A549 (cell line): ENCODE data around the gene MAD1L1. TPM values are rescaled to one million over a fixed set of nuclear protein-coding genes. Genes with fewer than 3 reads are reported as not detected.

Source experiments
- ATAC-seq, 2 experiments: fragments of 200-7000 bp in 1 of 2; fragments of >200 bp in 1 of 2; cut with Nextera tagmentation in 1 of 2; cut with Tn5 transposase in 1 of 2; 3 replicates each; pipeline versions ENCODE4 v1.8.0 to v1.9.1; 2018 to 2020; ENCODE audit warnings: mild to moderate bottlenecking in 1 of 2, moderate library complexity in 1 of 2
- CTCF ChIA-PET: fragments of 300-600 bp; sonication (Branson Sonifier 250); formaldehyde crosslinking; extraction: SDS; loops from one replicate; lab custom pipeline; 2021; ENCODE audit warnings: antibody characterized with exemption, inconsistent platforms; lab: Yijun Ruan, JAX
- POLR2A ChIA-PET: fragments of 350-600 bp; formaldehyde crosslinking; extraction: SDS; loops from one replicate; lab custom pipeline; 2021; ENCODE audit warnings: antibody characterized with exemption, inconsistent platforms; lab: Yijun Ruan, JAX
- DNase-seq, 2 experiments: peaks; one replicate each; pipeline versions ENCODE4 v3.0.0 to v3.0.0-alpha.2; 2011 to 2016; ENCODE audit warnings: low read depth in 1 of 2, low spot score in 1 of 2
- FAIRE-seq: peaks from 2 replicates; lab custom pipeline; 2011; peaks lifted over from hg19 to GRCh38; lab: Jason Lieb, UNC
- H3K27ac ChIP-seq, 2 experiments: fragments of >200 bp; sonication (Bioruptor Twin); formaldehyde crosslinking; 3 replicates each; pipeline ENCODE4 v1.5.1; 2016 to 2017
- H3K4me1 ChIP-seq: fragments of >200 bp; sonication (Bioruptor Twin); formaldehyde crosslinking; 3 replicates; pipeline ENCODE4 v1.6.1; 2016
- H3K4me2 ChIP-seq: fragments of >200 bp; sonication (Bioruptor Twin); formaldehyde crosslinking; 3 replicates; pipeline ENCODE4 v1.6.1; 2016
- H3K4me3 ChIP-seq: fragments of >200 bp; sonication (Bioruptor Twin); formaldehyde crosslinking; 3 replicates; pipeline ENCODE4 v1.5.1; 2016
- H3K9me3 ChIP-seq: fragments of >200 bp; sonication (Bioruptor Twin); formaldehyde crosslinking; 3 replicates; pipeline ENCODE4 v1.6.1; 2016
- ATOH8 ChIP-seq: fragments of 250-450 bp; sonication (Bioruptor Pico); IDR thresholded peaks from 2 replicates; pipeline ENCODE4 v1.5.0; 2020; ENCODE audit warnings: low read depth, mild to moderate bottlenecking, moderate library complexity
- BCL3 ChIP-seq: fragments of >200 bp; sonication (Bioruptor Twin); formaldehyde crosslinking; IDR thresholded peaks from 3 replicates; pipeline ENCODE4 v1.6.1; 2016
- BHLHE40 ChIP-seq: IDR thresholded peaks from 2 replicates; pipeline ENCODE4 v1.6.1; 2012; ENCODE audit warnings: low read depth, low read length, inconsistent platforms
- CBX8 ChIP-seq: fragments of 200-600 bp; sonication (generic); IDR thresholded peaks from 2 replicates; pipeline ENCODE4 v1.6.1; 2016
- CHD4 ChIP-seq: fragments of 200-600 bp; sonication (generic); IDR thresholded peaks from 2 replicates; pipeline ENCODE4 v1.6.1; 2016; ENCODE audit warnings: antibody characterized with exemption, mild to moderate bottlenecking, borderline replicate concordance
- ELK1 ChIP-seq: fragments of 150-350 bp; IDR thresholded peaks from 2 replicates; pipeline ENCODE4 v1.6.1; 2014; ENCODE audit warnings: low read depth, mild to moderate bottlenecking, low read length
- FOSL2 ChIP-seq, 2 experiments: fragments of 450-650 bp in 1 of 2; fragments of >200 bp in 1 of 2; sonication (Bioruptor Twin) in 1 of 2; formaldehyde crosslinking; IDR thresholded peaks; 2 replicates each; pipeline versions ENCODE4 v1.5.0 to v1.6.1; 2016 to 2020; ENCODE audit warnings: mild to moderate bottlenecking in 1 of 2, moderate library complexity in 1 of 2
- GATA3 ChIP-seq: IDR thresholded peaks from 2 replicates; pipeline ENCODE4 v1.6.1; 2012; ENCODE audit warnings: borderline replicate concordance
- HES2 ChIP-seq: fragments of >200 bp; sonication (Bioruptor Twin); formaldehyde crosslinking; IDR thresholded peaks from 2 replicates; pipeline ENCODE4 v1.6.1; 2016
- HEYL ChIP-seq: fragments of 250-450 bp; sonication (Bioruptor Pico); IDR thresholded peaks from 2 replicates; pipeline ENCODE4 v1.8.0; 2021; ENCODE audit warnings: mild to moderate bottlenecking, moderate library complexity
- HMGXB4 ChIP-seq: fragments of 250-450 bp; sonication (Bioruptor Pico); IDR thresholded peaks from 2 replicates; pipeline ENCODE4 v1.5.0; 2021; ENCODE audit warnings: mild to moderate bottlenecking, moderate library complexity, borderline replicate concordance
- HOXB13 ChIP-seq: fragments of 250-450 bp; sonication (Bioruptor Pico); IDR thresholded peaks from 2 replicates; pipeline ENCODE4 v1.5.0; 2020; ENCODE audit warnings: low read depth, mild to moderate bottlenecking, moderate library complexity
- HOXB5 ChIP-seq: fragments of 250-450 bp; sonication (Bioruptor Pico); IDR thresholded peaks from 2 replicates; pipeline ENCODE4 v1.5.0; 2020; ENCODE audit warnings: mild to moderate bottlenecking, moderate library complexity
- JUN ChIP-seq, 2 experiments: fragments of >200 bp; sonication (Bioruptor Twin); formaldehyde crosslinking; IDR thresholded peaks; 2 replicates in 1 of 2; 3 replicates in 1 of 2; pipeline ENCODE4 v1.6.1; 2016 to 2017
- MAZ ChIP-seq: fragments of 150-350 bp; IDR thresholded peaks from 2 replicates; pipeline ENCODE4 v1.6.1; 2014; ENCODE audit warnings: antibody characterized with exemption, low read depth, low read length, borderline replicate concordance
- MYC ChIP-seq: IDR thresholded peaks from 2 replicates; pipeline ENCODE4 v1.6.1; 2012; ENCODE audit warnings: mild to moderate bottlenecking, inconsistent platforms, low read length, improper control_type of control experiment, borderline replicate concordance
- NFE2L2 ChIP-seq: fragments of 150-350 bp; conservative IDR thresholded peaks from 2 replicates; pipeline ENCODE4 v1.6.1; 2014; ENCODE audit warnings: low read length
- NR3C1 ChIP-seq: fragments of >200 bp; sonication (Bioruptor Twin); formaldehyde crosslinking; IDR thresholded peaks from 3 replicates; pipeline ENCODE4 v1.6.1; 2017
- PHF8 ChIP-seq: fragments of 200-600 bp; sonication (generic); IDR thresholded peaks from 2 replicates; pipeline ENCODE4 v1.6.1; 2016; ENCODE audit warnings: low read depth, mild to moderate bottlenecking, antibody characterized with exemption, moderate library complexity, borderline replicate concordance
- POLR2AphosphoS2 ChIP-seq: conservative IDR thresholded peaks from 2 replicates; pipeline ENCODE4 v1.6.1; 2012; ENCODE audit warnings: low read length, improper control_type of control experiment, inconsistent platforms
- RAD21 ChIP-seq, 2 experiments: fragments of >200 bp in 1 of 2; sonication (Bioruptor Twin) in 1 of 2; formaldehyde crosslinking in 1 of 2; IDR thresholded peaks in 1 of 2; conservative IDR thresholded peaks in 1 of 2; 2 replicates in 1 of 2; 3 replicates in 1 of 2; pipeline ENCODE4 v1.6.1; 2012 to 2018; ENCODE audit warnings: inconsistent platforms in 1 of 2
- REST ChIP-seq: fragments of 200-600 bp; sonication (generic); IDR thresholded peaks from 2 replicates; pipeline ENCODE4 v1.6.1; 2016; ENCODE audit warnings: antibody characterized with exemption, mild to moderate bottlenecking, moderate library complexity
- SMC3 ChIP-seq: fragments of >200 bp; sonication (Bioruptor Twin); formaldehyde crosslinking; IDR thresholded peaks from 3 replicates; pipeline ENCODE4 v1.6.1; 2018; ENCODE audit warnings: inconsistent platforms
- SREBF2 ChIP-seq: fragments of 450-650 bp; IDR thresholded peaks from 2 replicates; pipeline ENCODE4 v1.6.1; 2014; ENCODE audit warnings: mild to moderate bottlenecking, moderate library complexity
- TFCP2L1 ChIP-seq: fragments of 250-450 bp; sonication (Bioruptor Pico); IDR thresholded peaks from 2 replicates; pipeline ENCODE4 v1.5.0; 2021; ENCODE audit warnings: mild to moderate bottlenecking
- ZFP36 ChIP-seq: fragments of 450-650 bp; IDR thresholded peaks from 2 replicates; pipeline ENCODE4 v1.6.1; 2014; ENCODE audit warnings: borderline replicate concordance; ENCODE audit not compliant: partially characterized antibody
- ZNF302 ChIP-seq: fragments of 250-450 bp; sonication (Bioruptor Pico); IDR thresholded peaks from 2 replicates; pipeline ENCODE4 v1.9.0; 2021; ENCODE audit warnings: inconsistent platforms, mild to moderate bottlenecking, moderate library complexity
- ZSCAN20 ChIP-seq: fragments of 250-450 bp; sonication (Bioruptor Pico); IDR thresholded peaks from 2 replicates; pipeline ENCODE4 v1.8.0; 2022; ENCODE audit warnings: mild to moderate bottlenecking, moderate library complexity
- WGBS: methylation state at CpG from one replicate; pipeline ENCODE4 v1.1.6; 2017; ENCODE audit errors: missing lambda C conversion rate; 5-methylcytosine and 5-hydroxymethylcytosine counted together
- polyA plus RNA-seq, 4 experiments: library from polyadenylated mRNA; depleted of rRNA in 3 of 4; stranded (reverse); fragments of >200 nt; fragmentation: RNase III in 1 of 4; extraction: RNeasy Plus Mini Kit Qiagen cat#74134 plus additional on column Dnase treatment in 1 of 4; gene quantifications; 2 replicates in 3 of 4; 3 replicates in 1 of 4; pipeline ENCODE4 v1.2.3, GENCODE V29; 2011 to 2017

The MAD1L1 gene
- polyA plus RNA-seq, 2 of the 4 experiments (the other 2 are of a cell fraction) = 13.6 to 16.6 TPM

- ATAC-seq = no peak
- TF ChIP-seq BHLHE40 (no peak), HOXB13 (CRISPR knock-in tag) (no peak), ATOH8 (CRISPR knock-in tag) (no peak), BCL3 (no peak), HEYL (no peak), POLR2AphosphoS2 (no peak), ELK1 (no peak), GATA3 (no peak), RAD21 (conservative IDR thresholded peaks at IDR 0.05 in 1 of 2, IDR thresholded peaks at IDR 0.05 in 1 of 2) (no peak), TFCP2L1 (CRISPR knock-in tag) (no peak), PHF8 (no peak), MYC (no peak), ZFP36 (no peak), HOXB5 (CRISPR knock-in tag) (no peak)
- FAIRE-seq = no peak
- no peaks in the 10 kb centered on the region for H3K4me1 ChIP-seq
- ChIA-PET POLR2A (no interaction called here), CTCF (no interaction called here)
- no peaks in the 10 kb centered on the region for H3K9me3 ChIP-seq
- DNase-seq = no peak
- H3K27ac ChIP-seq = no peak overlapping the region
- WGBS = 89% methylated on average over 12 of the region's 16 CpGs
- H3K4me2 ChIP-seq = no peak overlapping the region
- H3K4me3 ChIP-seq = no peak overlapping the region
These were observed 134.2 kb downstream of the MAD1L1 start for GRCh38 chr7:2098496-2098895.

- WGBS = 95% methylated on average over 16 of the region's 18 CpGs
- DNase-seq (no peak), FAIRE-seq (no peak), ATAC-seq (no peak)
- no peak overlapping the region for H3K27ac ChIP-seq
- no peak overlapping the region for H3K4me3 ChIP-seq
- no peaks in the 10 kb centered on the region for H3K4me1 ChIP-seq
- H3K4me2 ChIP-seq = no peak overlapping the region
- no peaks in the 10 kb centered on the region for H3K9me3 ChIP-seq
- ChIA-PET POLR2A (no interaction called here), CTCF (no interaction called here)
- TF ChIP-seq CHD4 = no peak
- no peak for TF ChIP-seq ZSCAN20
- no peak for TF ChIP-seq POLR2AphosphoS2
- TF ChIP-seq SMC3 = no peak
- TF ChIP-seq CBX8 = no peak
- no peak for TF ChIP-seq NR3C1
- TF ChIP-seq SREBF2 = no peak
- TF ChIP-seq REST = no peak
- TF ChIP-seq FOSL2 (IDR thresholded peaks at IDR 0.05) = no peak
- no peak for TF ChIP-seq FOSL2 (CRISPR knock-in tag; IDR thresholded peaks at IDR 0.05)
- no peak for TF ChIP-seq HES2
- no peak for TF ChIP-seq ZNF302 (CRISPR knock-in tag)
- no peak for TF ChIP-seq BCL3
- TF ChIP-seq GATA3 = no peak
- no peak for TF ChIP-seq MAZ
- TF ChIP-seq HMGXB4 (CRISPR knock-in tag) = no peak
- TF ChIP-seq JUN (IDR thresholded peaks at IDR 0.05) = no peak
- no peak for TF ChIP-seq NFE2L2
These were observed 134.7 kb downstream of the MAD1L1 start for GRCh38 chr7:2098056-2098455.
